Astrocyte (in vitro differentiated cells and primary cell): Measurements from ENCODE around the gene PRSS38. TPM values are rescaled to one million over a fixed set of nuclear protein-coding genes. Genes with fewer than 3 reads are reported as not detected.
"Not testable (repeated sequence)": the region's sequence is repeated elsewhere in the genome, so short reads cannot be mapped to it uniquely, and the experiment has no call there.

Experiments
- DNase-seq: peaks from one replicate; pipeline ENCODE4 v3.0.0-alpha.2; 2010; ENCODE audit warnings: low read depth
- FAIRE-seq: peaks from 2 replicates; lab custom pipeline; 2011; peaks lifted over from hg19 to GRCh38; lab: Jason Lieb, UNC
- H2AFZ ChIP-seq: 2 replicates; pipeline ENCODE4 v1.6.0; 2012; ENCODE audit warnings: low read depth, low read length, inconsistent platforms
- H3K27ac ChIP-seq: 2 replicates; pipeline ENCODE4 v1.5.1; 2011; ENCODE audit warnings: low read depth, low read length, inconsistent platforms
- H3K27me3 ChIP-seq: 2 replicates; pipeline ENCODE4 v1.6.0; 2011; ENCODE audit warnings: low read length, inconsistent platforms; ENCODE audit not compliant: insufficient read depth
- H3K36me3 ChIP-seq: 2 replicates; pipeline ENCODE4 v1.5.1; 2011; ENCODE audit warnings: low read length, inconsistent platforms; ENCODE audit not compliant: insufficient read depth
- H3K4me1 ChIP-seq: 2 replicates; pipeline ENCODE4 v1.5.1; 2011; ENCODE audit warnings: low read length, inconsistent platforms; ENCODE audit not compliant: insufficient read depth
- H3K4me2 ChIP-seq: 2 replicates; pipeline ENCODE4 v1.6.0; 2012; ENCODE audit warnings: low read length, inconsistent platforms
- H3K4me3 ChIP-seq: 2 replicates; pipeline ENCODE4 v1.5.1; 2011; ENCODE audit warnings: low read depth, mild to moderate bottlenecking, low read length, inconsistent platforms; ENCODE audit not compliant: insufficient read depth
- H3K79me2 ChIP-seq: 2 replicates; pipeline ENCODE4 v1.6.0; 2012; ENCODE audit warnings: mild to moderate bottlenecking, low read length, inconsistent platforms; ENCODE audit not compliant: insufficient read depth
- H3K9ac ChIP-seq: 2 replicates; pipeline ENCODE4 v1.6.0; 2012; ENCODE audit warnings: mild to moderate bottlenecking, low read length, inconsistent platforms
- H3K9me3 ChIP-seq: 2 replicates; pipeline ENCODE4 v1.5.1; 2012; ENCODE audit warnings: low read depth, mild to moderate bottlenecking, low read length, inconsistent platforms; ENCODE audit not compliant: insufficient read depth
- H4K20me1 ChIP-seq: 2 replicates; pipeline ENCODE4 v1.6.0; 2012; ENCODE audit warnings: low read length, inconsistent platforms; ENCODE audit not compliant: insufficient read depth
- H3K27ac Mint-ChIP-seq: one replicate; pipeline ENCODE4 v1.8.0; 2021; ENCODE audit warnings: mild to moderate bottlenecking, mixed read lengths; ENCODE audit not compliant: unreplicated experiment
- H3K27me3 Mint-ChIP-seq: one replicate; pipeline ENCODE4 v1.8.0; 2021; ENCODE audit warnings: low read depth, mixed read lengths; ENCODE audit not compliant: unreplicated experiment
- H3K36me3 Mint-ChIP-seq: one replicate; pipeline ENCODE4 v1.8.0; 2021; ENCODE audit warnings: low read depth, mixed read lengths; ENCODE audit not compliant: unreplicated experiment
- H3K4me1 Mint-ChIP-seq: one replicate; pipeline ENCODE4 v1.8.0; 2021; ENCODE audit warnings: low read depth, mixed read lengths; ENCODE audit not compliant: unreplicated experiment
- H3K4me3 Mint-ChIP-seq: one replicate; pipeline ENCODE4 v1.8.0; 2021; ENCODE audit warnings: mild to moderate bottlenecking, moderate library complexity, mixed read lengths; ENCODE audit not compliant: unreplicated experiment
- H3K9me3 Mint-ChIP-seq: one replicate; pipeline ENCODE4 v1.8.0; 2021; ENCODE audit warnings: mild to moderate bottlenecking, mixed read lengths; ENCODE audit not compliant: unreplicated experiment
- CTCF ChIP-seq: IDR thresholded peaks from 2 replicates; pipeline ENCODE4 v1.5.1; 2011; ENCODE audit warnings: low read depth, mild to moderate bottlenecking, inconsistent platforms, low read length, moderate library complexity; ENCODE audit not compliant: insufficient read depth
- EZH2 ChIP-seq: IDR thresholded peaks from 2 replicates; pipeline ENCODE4 v1.6.1; 2012; ENCODE audit warnings: mild to moderate bottlenecking, low read length, inconsistent platforms; ENCODE audit not compliant: insufficient read depth
- total RNA-seq: library from RNA; stranded (reverse); gene quantifications from 2 replicates; pipeline ENCODE4 v1.2.1, GENCODE V29; 2021

PRSS38 gene
- total RNA-seq, 1 donor from 2014 or later, result not detected

- no peak for TF ChIP-seq CTCF
- Histone ChIP-seq H3K4me3 (no peak overlapping the region), H3K36me3 (no peaks in the 10 kb centered on the region), H3K9me3 (peaks cover 6% of the 10 kb centered on the region), H2AFZ (no peak overlapping the region), H3K4me2 (no peak overlapping the region), H3K79me2 (no peaks in the 10 kb centered on the region), H3K27me3 (no peaks in the 10 kb centered on the region), H3K9ac (no peak overlapping the region), H3K4me1 (no peaks in the 10 kb centered on the region), H4K20me1 (no peaks in the 10 kb centered on the region), H3K27ac (no peak overlapping the region)
- Mint-ChIP-seq H3K4me3 (no peak overlapping the region), H3K27ac (no peak overlapping the region), H3K36me3 (no peaks in the 10 kb centered on the region), H3K4me1 (no peaks in the 10 kb centered on the region), H3K27me3 (peaks cover 46% of the 10 kb centered on the region), H3K9me3 (peaks cover 4% of the 10 kb centered on the region)
- no peak for FAIRE-seq
- DNase-seq, result no peak
These were observed 53.9 kb downstream of the PRSS38 start for GRCh38 chr1:227869279-227869842.

DNA sequence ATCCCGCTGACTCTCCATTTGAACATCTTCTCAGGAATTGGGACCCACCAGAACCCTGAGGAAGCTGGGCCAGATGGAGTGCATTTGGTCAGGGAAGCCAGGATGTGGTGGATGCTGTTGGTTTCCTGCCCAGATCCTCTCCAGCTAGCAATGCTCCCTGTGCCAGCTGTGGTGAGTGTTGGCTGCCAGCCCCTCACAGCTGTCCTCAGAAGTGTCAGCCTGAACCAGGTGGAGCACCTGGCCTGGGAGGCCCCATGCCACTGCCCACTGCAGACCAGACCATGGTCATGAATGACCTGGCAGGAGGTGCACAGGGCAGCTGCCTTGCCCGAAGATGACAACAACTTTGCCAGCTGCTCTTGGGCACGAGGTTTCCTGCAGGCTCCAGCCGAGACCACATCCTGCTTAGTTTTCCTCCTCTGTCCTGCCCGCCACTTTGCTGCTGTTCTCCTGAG is 54.4 kb downstream of the PRSS38 start:
- Histone ChIP-seq H2AFZ (no peak overlapping the region), H4K20me1 (no peaks in the 10 kb centered on the region), H3K79me2 (no peaks in the 10 kb centered on the region), H3K36me3 (no peaks in the 10 kb centered on the region), H3K4me1 (no peaks in the 10 kb centered on the region), H3K27ac (no peak overlapping the region), H3K27me3 (no peaks in the 10 kb centered on the region), H3K9ac (no peak overlapping the region), H3K4me3 (no peak overlapping the region), H3K4me2 (no peak overlapping the region), H3K9me3 (peaks cover 4% of the 10 kb centered on the region)
- no peak for FAIRE-seq
- Mint-ChIP-seq H3K4me1 (no peaks in the 10 kb centered on the region), H3K9me3 (peaks cover 4% of the 10 kb centered on the region), H3K36me3 (no peaks in the 10 kb centered on the region), H3K4me3 (no peak overlapping the region), H3K27ac (no peak overlapping the region), H3K27me3 (peaks cover 48% of the 10 kb centered on the region)
- no peak for TF ChIP-seq CTCF
- TF ChIP-seq EZH2, result no peak
- DNase-seq, result no peak

DNA sequence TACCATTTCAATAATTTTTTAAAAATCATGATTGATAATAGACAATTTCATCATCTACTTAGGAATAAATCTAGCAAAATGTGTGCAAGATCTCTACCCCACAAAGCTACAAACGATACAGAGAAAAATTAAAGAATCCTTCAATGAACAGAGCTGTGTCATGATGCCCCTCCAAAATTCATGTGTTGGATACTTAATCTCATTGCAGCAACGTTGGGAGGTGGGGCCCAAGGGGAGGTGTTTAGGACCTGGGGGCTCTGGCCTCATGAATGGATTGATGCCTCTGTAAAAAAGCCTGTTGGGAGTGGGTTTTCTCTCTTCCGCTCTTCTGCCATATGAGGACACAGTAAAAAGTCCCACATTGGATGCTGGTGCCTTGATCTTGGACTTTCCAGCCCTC is 54.9 kb downstream of the PRSS38 start:
- Mint-ChIP-seq H3K27me3 (peaks cover 48% of the 10 kb centered on the region), H3K27ac (no peak overlapping the region)

GRCh38 chr1:227871892-227872291 is 56.4 kb downstream of the PRSS38 start:
- not testable (repeated sequence) for H3K9ac ChIP-seq, H3K27me3 ChIP-seq, H3K79me2 ChIP-seq, H3K4me1 Mint-ChIP-seq, H3K4me2 ChIP-seq, FAIRE-seq, DNase-seq, H3K4me1 ChIP-seq, H3K9me3 ChIP-seq, H3K27ac ChIP-seq, H2AFZ ChIP-seq, H3K27ac Mint-ChIP-seq, H3K36me3 Mint-ChIP-seq, H3K36me3 ChIP-seq, H3K4me3 Mint-ChIP-seq, H4K20me1 ChIP-seq, H3K4me3 ChIP-seq
- H3K9me3 Mint-ChIP-seq, result peaks cover 12% of the 10 kb centered on the region
- H3K27me3 Mint-ChIP-seq, result peaks cover 51% of the 10 kb centered on the region

More for the DNA sequence above, 54.9 kb downstream of the PRSS38 start:
- Mint-ChIP-seq H3K9me3 (peaks cover 4% of the 10 kb centered on the region), H3K4me3 (no peak overlapping the region), H3K36me3 (no peaks in the 10 kb centered on the region), H3K4me1 (no peaks in the 10 kb centered on the region)
- no peaks in the 10 kb centered on the region for H3K4me1 ChIP-seq
- H3K36me3 ChIP-seq, result no peaks in the 10 kb centered on the region
- no peaks in the 10 kb centered on the region for H3K27me3 ChIP-seq
- no peak overlapping the region for H3K4me3 ChIP-seq
- no peak overlapping the region for H3K4me2 ChIP-seq
- H4K20me1 ChIP-seq, result no peaks in the 10 kb centered on the region
- no peak overlapping the region for H2AFZ ChIP-seq
- no peaks in the 10 kb centered on the region for H3K9me3 ChIP-seq
- H3K27ac ChIP-seq, result no peak overlapping the region
- no peak for TF ChIP-seq EZH2
- no peak for TF ChIP-seq CTCF
- FAIRE-seq (no peak), DNase-seq (no peak)
- no peaks in the 10 kb centered on the region for H3K79me2 ChIP-seq
- H3K9ac ChIP-seq, result no peak overlapping the region
